ENCODE results near the gene C16orf90.

GRCh38 chr16:3460585-3460984, 34.7 kb downstream of the C16orf90 start:
- no peak for TF ChIP-seq CTCF (IDR thresholded peaks at IDR 0.05; ENCODE audit: insufficient read depth, low read length, poor library complexity, severe bottlenecking)
- TF ChIP-seq EZH2phosphoT487 (conservative IDR thresholded peaks at IDR 0.05; ENCODE audit: low read length) = no peak
